Adrenal gland (tissue), 12 donors: ENCODE data around the gene SYK. TPM values are rescaled to one million over a fixed set of nuclear protein-coding genes. Genes with fewer than 3 reads are reported as not detected.

Source experiments
- DNase-seq, 7 donors: peaks; one replicate each; pipeline ENCODE4 v3.0.0-alpha.2; 2019 to 2020
- H3K27ac ChIP-seq, 5 donors: fragments of 200-600 bp; sonication (generic) in 4 of 5; 1 replicate in 3 of 5; 2 replicates in 2 of 5; pipeline versions ENCODE4 v1.5.1 to v1.8.0; 2016 to 2020; ENCODE audit warnings: mild to moderate bottlenecking in 1 of 5
- H3K27me3 ChIP-seq: fragments of 200-600 bp; 2 replicates; pipeline ENCODE4 v1.8.0; 2021
- H3K36me3 ChIP-seq, 2 donors: fragments of 200-600 bp; replicated peaks in 1 of 2; 1 replicate in 1 of 2; 2 replicates in 1 of 2; pipeline versions ENCODE4 v1.5.1 to v1.8.0; 2018 to 2022
- H3K4me1 ChIP-seq, 2 donors: fragments of 200-600 bp; replicated peaks in 1 of 2; 1 replicate in 1 of 2; 2 replicates in 1 of 2; pipeline versions ENCODE4 v1.5.1 to v1.8.0; 2018 to 2021
- H3K4me3 ChIP-seq, 4 donors: fragments of 200-600 bp; sonication (generic) in 3 of 4; one replicate each; pipeline ENCODE4 v1.5.1; 2016 to 2018
- H3K9me3 ChIP-seq, 3 donors: fragments of 200-600 bp; sonication (generic) in 1 of 3; replicated peaks in 1 of 3; 1 replicate in 2 of 3; 2 replicates in 1 of 3; pipeline versions ENCODE4 v1.5.1 to v1.8.0; 2016 to 2021
- CTCF ChIP-seq, 6 experiments: fragments of 450-650 bp in 4 of 6; fragments of 200-600 bp in 2 of 6; sonication (generic) in 1 of 6; IDR thresholded peaks; 1 replicate in 5 of 6; 2 replicates in 1 of 6; pipeline versions ENCODE4 v1.5.1 to v1.8.0; 2016 to 2021; ENCODE audit warnings: antibody characterized with exemption in 6 of 6, mild to moderate bottlenecking in 2 of 6, moderate library complexity in 1 of 6
- POLR2A ChIP-seq, 2 donors: fragments of 450-650 bp; IDR thresholded peaks; one replicate each; pipeline ENCODE4 v1.6.1; 2017; ENCODE audit warnings: antibody characterized with exemption in 2 of 2, mild to moderate bottlenecking in 2 of 2, moderate library complexity in 1 of 2
- WGBS, 4 donors: extraction: QIAGEN DNeasy Blood & Tissue Kit in 2 of 4; methylation state at CpG; one replicate each; pipeline versions ENCODE4 v1.1.5 to v1.1.7; 2013 to 2017; 5-methylcytosine and 5-hydroxymethylcytosine counted together
- intact Hi-C, 2 donors: fragments of 100-400 bp; cut with DNase I; formaldehyde crosslinking; loops; one replicate each; pipeline versions ENCODE4 v1.14.1 to v1.15.0; 2022 to 2023
- polyA plus RNA-seq, 3 donors: library from polyadenylated mRNA; stranded (reverse); fragments of 200-250 nt in 2 of 3; fragments of 350-450 nt in 1 of 3; fragmentation: Illumina TruSeq in 1 of 3; extraction: RNeasy Lipid Tissue Mini Kit (QIAGEN cat#74804) in 1 of 3; gene quantifications; one replicate each; pipeline ENCODE4 v1.2.3, GENCODE V29; 2013 to 2014
- total RNA-seq, 9 donors: library from RNA; depleted of rRNA in 4 of 9; stranded (reverse); fragments of >200 nt in 4 of 9; fragments of 120-200 nt in 1 of 9; fragmentation: NEBNext Ultra II Directional in 1 of 9; extraction: Animal tissue kit (Norgen Biotek cat#: 25700) in 1 of 9; gene quantifications; one replicate each; pipeline versions ENCODE4 v1.1.0 to v1.2.4, GENCODE V29; 2013 to 2023
- donor health status: healthy with polysubstance abuse.
- donor health status: Bipolar disorder and iron deficiency.
- donor health status: DM: yes; HTN: yes; CAD: no.
- donor health status: DM: no; HTN: no; CAD: no.
- donor health status: DM: no; HTN: no; CAD: no.
- donor health status: DM: yes; HTN: yes; CAD: no.

Gene SYK
- total and polyA plus RNA-seq, 12 donors = 2.0 to 21.5 (median 14.1) TPM

- Histone ChIP-seq H3K36me3 (no peaks in the 10 kb centered on the region), H3K27me3 (no peaks in the 10 kb centered on the region), H3K9me3 (no peaks in the 10 kb centered on the region), H3K4me3 (no peak overlapping the region), H3K4me1 (no peaks in the 10 kb centered on the region), H3K27ac (no peak overlapping the region)
- DNase-seq = no peak
- intact Hi-C loops = no loop called here
- 83 to 87% (median 83%) methylated on average over 6 of the region's 6 CpGs for WGBS, 4 donors
- no peak for TF ChIP-seq CTCF (IDR thresholded peaks at IDR 0.05)
- TF ChIP-seq POLR2A (IDR thresholded peaks at IDR 0.05) = no peak
Observed at GRCh38 chr9:90857091-90857490, 55.5 kb downstream of the SYK start.

GRCh38 chr9:90857855-90858254 lies 56.2 kb downstream of the SYK start:
- no peak for TF ChIP-seq CTCF (IDR thresholded peaks at IDR 0.05)
- TF ChIP-seq POLR2A (IDR thresholded peaks at IDR 0.05) = no peak
- 78 to 91% (median 84%) methylated on average over 5 of the region's 5 CpGs for WGBS, 4 donors
- no peaks in the 10 kb centered on the region for H3K27me3 ChIP-seq
- no peaks in the 10 kb centered on the region for H3K4me1 ChIP-seq
- no peak overlapping the region for H3K27ac ChIP-seq
- H3K9me3 ChIP-seq = no peaks in the 10 kb centered on the region
- intact Hi-C loops = no loop called here
- peak in 1 of 7 donors; percentile 18 for DNase-seq
- no peaks in the 10 kb centered on the region for H3K36me3 ChIP-seq
- no peak overlapping the region for H3K4me3 ChIP-seq

GRCh38 chr9:90858457-90858901 lies 56.9 kb downstream of the SYK start:
- Histone ChIP-seq H3K36me3 (no peaks in the 10 kb centered on the region), H3K4me1 (no peaks in the 10 kb centered on the region)
- intact Hi-C loops = no loop called here

GRCh38 chr9:90860382-90860781 lies 58.8 kb downstream of the SYK start:
- no peak overlapping the region for H3K27ac ChIP-seq
- WGBS, 4 donors = 88 to 97% (median 93%) methylated on average over 5 of the region's 5 CpGs
- H3K9me3 ChIP-seq = no peaks in the 10 kb centered on the region
- intact Hi-C loops = no loop called here
- no peaks in the 10 kb centered on the region for H3K4me1 ChIP-seq
- peak in 1 of 7 donors; percentile 3 for DNase-seq
- no peak overlapping the region for H3K4me3 ChIP-seq
- TF ChIP-seq CTCF (IDR thresholded peaks at IDR 0.05) (no peak), POLR2A (IDR thresholded peaks at IDR 0.05) (no peak)
- no peaks in the 10 kb centered on the region for H3K36me3 ChIP-seq
- no peaks in the 10 kb centered on the region for H3K27me3 ChIP-seq

More at GRCh38 chr9:90858457-90858901, 56.9 kb downstream of the SYK start:
- Histone ChIP-seq H3K4me3 (no peak overlapping the region), H3K27ac (no peak overlapping the region), H3K27me3 (no peaks in the 10 kb centered on the region), H3K9me3 (no peaks in the 10 kb centered on the region)
- WGBS, 4 donors = 73 to 100% (median 81%) methylated on average over 2 to 4 of the region's 4 CpGs
- DNase-seq = peak in 1 of 7 donors; percentile 38
- TF ChIP-seq CTCF (IDR thresholded peaks at IDR 0.05) (no peak), POLR2A (IDR thresholded peaks at IDR 0.05) (no peak)
